GM19023 (cell line): Measurements from ENCODE around the gene PRICKLE2.

ENCODE experiments used
- ATAC-seq: cut with Tn5 transposase; IDR thresholded peaks from one replicate; pipeline ENCODE4 v1.9.1; 2021; ENCODE audit warnings: mild to moderate bottlenecking, moderate library complexity; ENCODE audit not compliant: unreplicated experiment

Gene PRICKLE2

GRCh38 chr3:64161481-64161952, 63.7 kb downstream of the PRICKLE2 start:
- no peak for ATAC-seq

GRCh38 chr3:64160000-64160695, 65.1 kb downstream of the PRICKLE2 start:
- ATAC-seq = no peak

- no peak for ATAC-seq
These were observed 66.9 kb downstream of the PRICKLE2 start for GRCh38 chr3:64158334-64158733.

- no peak for ATAC-seq
These were observed 67.9 kb downstream of the PRICKLE2 start for GRCh38 chr3:64157150-64158035.

- no peak for ATAC-seq
These were observed 69.9 kb downstream of the PRICKLE2 start for GRCh38 chr3:64155328-64155727.

- ATAC-seq = no peak
These were observed 72.4 kb downstream of the PRICKLE2 start for GRCh38 chr3:64152676-64153466.

GRCh38 chr3:64152086-64152485, 73.2 kb downstream of the PRICKLE2 start:
- ATAC-seq = no peak

GRCh38 chr3:64151342-64151871, 73.9 kb downstream of the PRICKLE2 start:
- ATAC-seq = no peak

- ATAC-seq = no peak
These were observed 74.6 kb downstream of the PRICKLE2 start for GRCh38 chr3:64150623-64151207.

GRCh38 chr3:64149886-64150285, 75.4 kb downstream of the PRICKLE2 start:
- ATAC-seq = no peak

- ATAC-seq = no peak
These were observed 76.2 kb downstream of the PRICKLE2 start for GRCh38 chr3:64148955-64149653.

- no peak for ATAC-seq
These were observed 78.1 kb downstream of the PRICKLE2 start for GRCh38 chr3:64147211-64147610.

GRCh38 chr3:64145438-64145837, 79.8 kb downstream of the PRICKLE2 start:
- no peak for ATAC-seq

- no peak for ATAC-seq
These were observed 80.9 kb downstream of the PRICKLE2 start for GRCh38 chr3:64144241-64144900.

GRCh38 chr3:64143409-64144130, 81.7 kb downstream of the PRICKLE2 start:
- ATAC-seq = no peak

GRCh38 chr3:64141476-64141875, 83.8 kb downstream of the PRICKLE2 start:
- ATAC-seq = no peak

GRCh38 chr3:64140651-64141050, 84.6 kb downstream of the PRICKLE2 start:
- ATAC-seq = no peak

- no peak for ATAC-seq
These were observed 86.5 kb downstream of the PRICKLE2 start for GRCh38 chr3:64138656-64139375.
